OCI-LY3 (cell line): Measurements from ENCODE around the gene TMEM53.

Experiments used
- H2AFZ ChIP-seq: fragments of 200-600, 300-600 bp; shearing (Covaris generic); 2 replicates; pipeline ENCODE4 v1.6.0; 2014; ENCODE audit warnings: antibody characterized with exemption, low read depth, low read length
- H3K27ac ChIP-seq: fragments of 200-600, 300-600 bp; sonication (generic); 2 replicates; pipeline ENCODE4 v1.5.1; 2014; ENCODE audit warnings: mild to moderate bottlenecking, low read length, moderate library complexity, mixed read lengths
- H3K27me3 ChIP-seq: fragments of 200-600, 300-600 bp; sonication (generic); 2 replicates; pipeline ENCODE4 v1.6.1; 2014; ENCODE audit warnings: low read depth, low read length, mixed read lengths
- H3K36me3 ChIP-seq: fragments of 200-600, 300-600 bp; sonication (generic); replicated peaks from 2 replicates; pipeline ENCODE3; 2014; ENCODE audit warnings: low read depth, low read length, mixed read lengths
- H3K4me1 ChIP-seq: fragments of 300-600, 200-600 bp; sonication (generic); 2 replicates; pipeline ENCODE4 v1.6.1; 2014; ENCODE audit warnings: low read length, mixed read lengths
- H3K4me2 ChIP-seq: fragments of 200-600, 300-600 bp; sonication (generic); 2 replicates; pipeline ENCODE4 v1.6.1; 2014; ENCODE audit warnings: low read length, mixed read lengths
- H3K4me3 ChIP-seq: fragments of 300-600, 200-600 bp; sonication (generic); 2 replicates; pipeline ENCODE4 v1.5.1; 2014; ENCODE audit warnings: antibody characterized with exemption, mild to moderate bottlenecking, low read length, moderate library complexity
- H3K79me2 ChIP-seq: fragments of 300-600, 200-600 bp; shearing (Covaris generic); 2 replicates; pipeline ENCODE4 v1.6.1; 2014; ENCODE audit warnings: mild to moderate bottlenecking, low read length, mixed read lengths
- H3K9ac ChIP-seq: fragments of 300-600, 200-600 bp; shearing (Covaris generic); 2 replicates; pipeline ENCODE4 v1.6.0; 2014; ENCODE audit warnings: mild to moderate bottlenecking, low read length, moderate library complexity
- H3K9me3 ChIP-seq: fragments of 200-600, 300-600 bp; shearing (Covaris generic); 2 replicates; pipeline ENCODE4 v1.6.1; 2014; ENCODE audit warnings: low read length, mixed read lengths; ENCODE audit not compliant: insufficient read depth
- H4K20me1 ChIP-seq: fragments of 200-600, 300-600 bp; sonication (generic); 2 replicates; pipeline ENCODE4 v1.6.1; 2016; ENCODE audit warnings: low read length, mixed read lengths; ENCODE audit not compliant: insufficient read depth
- CTCF ChIP-seq: fragments of 200-600, 300-600 bp; sonication (generic); IDR thresholded peaks from 2 replicates; pipeline ENCODE4 v1.5.1; 2014; ENCODE audit warnings: antibody characterized with exemption, low read length, low read depth
- EZH2phosphoT487 ChIP-seq: fragments of 200-600 bp; shearing (Covaris generic); IDR thresholded peaks from 2 replicates; pipeline ENCODE4 v1.6.1; 2018; ENCODE audit warnings: antibody characterized with exemption, mixed run types, low read depth

TMEM53 gene

GRCh38 chr1:44636688-44637598 lies 37.3 kb downstream of the TMEM53 start:
- TF ChIP-seq CTCF (no peak), EZH2phosphoT487 (no peak)
- Histone ChIP-seq H3K79me2 (peaks cover 18% of the 10 kb centered on the region), H4K20me1 (no peaks in the 10 kb centered on the region), H3K4me3 (no peak overlapping the region), H3K4me1 (peaks cover 8% of the 10 kb centered on the region), H3K4me2 (no peak overlapping the region), H2AFZ (no peak overlapping the region), H3K9me3 (no peaks in the 10 kb centered on the region), H3K36me3 (peaks cover 17% of the 10 kb centered on the region), H3K27me3 (no peaks in the 10 kb centered on the region), H3K27ac (no peak overlapping the region), H3K9ac (no peak overlapping the region)

GRCh38 chr1:44636083-44636687 lies 38.1 kb downstream of the TMEM53 start:
- no peaks in the 10 kb centered on the region for H3K9me3 ChIP-seq
- TF ChIP-seq EZH2phosphoT487 (no peak), CTCF (no peak)
- H3K27me3 ChIP-seq = no peaks in the 10 kb centered on the region
- H3K9ac ChIP-seq = no peak overlapping the region
- no peak overlapping the region for H3K27ac ChIP-seq
- peaks cover 17% of the 10 kb centered on the region for H3K36me3 ChIP-seq
- no peak overlapping the region for H3K4me2 ChIP-seq
- no peaks in the 10 kb centered on the region for H4K20me1 ChIP-seq
- H3K4me1 ChIP-seq = peaks cover 9% of the 10 kb centered on the region
- no peak overlapping the region for H3K4me3 ChIP-seq
- H2AFZ ChIP-seq = no peak overlapping the region
- peaks cover 18% of the 10 kb centered on the region for H3K79me2 ChIP-seq

GRCh38 chr1:44635439-44635838 lies 38.8 kb downstream of the TMEM53 start:
- peaks cover 18% of the 10 kb centered on the region for H3K79me2 ChIP-seq
- no peaks in the 10 kb centered on the region for H3K9me3 ChIP-seq
- H3K4me1 ChIP-seq = peaks cover 12% of the 10 kb centered on the region
- no peak overlapping the region for H3K4me2 ChIP-seq
- H3K36me3 ChIP-seq = peaks cover 17% of the 10 kb centered on the region
- TF ChIP-seq EZH2phosphoT487 (no peak), CTCF (no peak)
- H2AFZ ChIP-seq = no peak overlapping the region
- H3K9ac ChIP-seq = no peak overlapping the region
- no peaks in the 10 kb centered on the region for H4K20me1 ChIP-seq
- no peaks in the 10 kb centered on the region for H3K27me3 ChIP-seq
- H3K27ac ChIP-seq = no peak overlapping the region
- no peak overlapping the region for H3K4me3 ChIP-seq

GRCh38 chr1:44634606-44635189 lies 39.6 kb downstream of the TMEM53 start:
- H3K79me2 ChIP-seq = peaks cover 18% of the 10 kb centered on the region
- peaks cover 12% of the 10 kb centered on the region for H3K4me1 ChIP-seq
- H3K27me3 ChIP-seq = no peaks in the 10 kb centered on the region
- no peak overlapping the region for H3K4me3 ChIP-seq
- no peaks in the 10 kb centered on the region for H4K20me1 ChIP-seq
- no peak overlapping the region for H3K9ac ChIP-seq
- no peaks in the 10 kb centered on the region for H3K9me3 ChIP-seq
- H3K4me2 ChIP-seq = no peak overlapping the region
- no peak overlapping the region for H3K27ac ChIP-seq
- peaks cover 17% of the 10 kb centered on the region for H3K36me3 ChIP-seq
- H2AFZ ChIP-seq = no peak overlapping the region
- no peak for TF ChIP-seq EZH2phosphoT487
- TF ChIP-seq CTCF = no peak
